ENCODE data around the gene LYZL4.

The LYZL4 gene

DNA sequence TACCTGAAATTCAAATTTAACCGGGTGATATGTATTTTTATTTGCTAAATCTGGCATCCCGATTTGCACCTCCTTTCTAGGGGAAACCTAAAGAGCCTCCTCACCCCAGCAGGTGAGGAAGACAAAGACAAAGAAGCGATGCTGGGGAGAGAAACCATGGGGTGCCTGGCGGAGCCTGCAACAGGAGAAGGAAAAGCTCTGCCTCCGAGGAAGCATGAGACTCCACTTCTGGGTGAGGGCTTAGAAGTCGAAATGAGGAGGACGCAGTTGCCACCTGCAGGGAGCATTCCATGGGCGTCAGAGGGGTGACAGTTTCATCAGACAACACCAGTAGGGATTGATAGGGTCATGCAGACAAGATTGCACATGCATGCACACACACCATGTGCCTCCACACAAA is 30.5 kb upstream of the LYZL4 start:
- TF ChIP-seq, protein P1, sequence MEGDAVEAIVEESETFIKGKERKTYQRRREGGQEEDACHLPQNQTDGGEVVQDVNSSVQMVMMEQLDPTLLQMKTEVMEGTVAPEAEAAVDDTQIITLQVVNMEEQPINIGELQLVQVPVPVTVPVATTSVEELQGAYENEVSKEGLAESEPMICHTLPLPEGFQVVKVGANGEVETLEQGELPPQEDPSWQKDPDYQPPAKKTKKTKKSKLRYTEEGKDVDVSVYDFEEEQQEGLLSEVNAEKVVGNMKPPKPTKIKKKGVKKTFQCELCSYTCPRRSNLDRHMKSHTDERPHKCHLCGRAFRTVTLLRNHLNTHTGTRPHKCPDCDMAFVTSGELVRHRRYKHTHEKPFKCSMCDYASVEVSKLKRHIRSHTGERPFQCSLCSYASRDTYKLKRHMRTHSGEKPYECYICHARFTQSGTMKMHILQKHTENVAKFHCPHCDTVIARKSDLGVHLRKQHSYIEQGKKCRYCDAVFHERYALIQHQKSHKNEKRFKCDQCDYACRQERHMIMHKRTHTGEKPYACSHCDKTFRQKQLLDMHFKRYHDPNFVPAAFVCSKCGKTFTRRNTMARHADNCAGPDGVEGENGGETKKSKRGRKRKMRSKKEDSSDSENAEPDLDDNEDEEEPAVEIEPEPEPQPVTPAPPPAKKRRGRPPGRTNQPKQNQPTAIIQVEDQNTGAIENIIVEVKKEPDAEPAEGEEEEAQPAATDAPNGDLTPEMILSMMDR (conservative IDR thresholded peaks at IDR 0.05; ENCODE audit: control insufficient read depth, insufficient read depth, low read depth, low read length): no peak
- no peak overlapping the region for H3K4me3 ChIP-seq (ENCODE audit: control insufficient read depth, low read depth, low read length)
- no peak for DNase-seq (ENCODE audit: low read depth)

DNA sequence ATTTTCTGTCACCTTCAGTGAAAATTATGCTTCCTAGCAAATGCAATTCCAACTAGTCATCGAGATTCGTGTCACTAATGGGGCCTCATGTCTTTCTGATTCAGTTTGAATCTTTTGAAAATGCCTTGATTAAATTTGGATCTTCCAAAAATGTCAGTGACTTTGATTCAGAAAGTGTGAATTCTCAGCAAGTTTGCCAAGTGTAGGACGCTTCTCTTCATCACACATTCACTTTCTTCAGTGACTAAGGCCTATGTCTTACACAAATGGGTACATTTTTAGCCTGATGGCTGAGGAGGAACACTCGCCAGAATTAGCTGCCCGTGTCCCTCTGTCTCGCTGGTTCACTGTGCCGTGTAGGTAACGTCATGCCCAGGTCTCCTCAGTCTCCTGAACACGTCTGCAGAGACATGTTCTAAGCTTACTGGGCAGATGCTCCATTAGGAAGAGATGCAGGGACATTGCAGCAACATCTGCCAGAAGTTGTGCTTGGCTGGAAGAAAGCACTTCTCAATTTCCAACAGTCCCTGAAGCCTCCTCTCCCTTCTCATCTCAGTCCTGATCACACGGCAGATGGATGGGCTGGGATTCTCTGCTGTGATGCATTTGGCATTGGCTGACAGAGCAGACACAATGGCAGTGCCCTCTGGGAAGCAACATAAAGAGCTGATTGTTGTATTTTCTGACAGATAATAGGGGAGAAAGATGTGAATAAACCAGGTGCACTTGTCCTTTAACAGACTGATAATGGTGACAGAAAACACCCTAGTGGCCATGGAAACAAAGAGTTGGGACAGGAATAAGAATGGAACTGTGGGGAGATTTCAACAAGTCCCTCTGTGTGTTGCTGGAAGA is 29.1 kb upstream of the LYZL4 start:
- TF ChIP-seq, protein P1 (conservative IDR thresholded peaks at IDR 0.05; ENCODE audit: control insufficient read depth, insufficient read depth, low read depth, low read length): no peak
- DNase-seq (ENCODE audit: low read depth): no peak
- H3K4me3 ChIP-seq (ENCODE audit: control insufficient read depth, low read depth, low read length): no peak overlapping the region

DNA sequence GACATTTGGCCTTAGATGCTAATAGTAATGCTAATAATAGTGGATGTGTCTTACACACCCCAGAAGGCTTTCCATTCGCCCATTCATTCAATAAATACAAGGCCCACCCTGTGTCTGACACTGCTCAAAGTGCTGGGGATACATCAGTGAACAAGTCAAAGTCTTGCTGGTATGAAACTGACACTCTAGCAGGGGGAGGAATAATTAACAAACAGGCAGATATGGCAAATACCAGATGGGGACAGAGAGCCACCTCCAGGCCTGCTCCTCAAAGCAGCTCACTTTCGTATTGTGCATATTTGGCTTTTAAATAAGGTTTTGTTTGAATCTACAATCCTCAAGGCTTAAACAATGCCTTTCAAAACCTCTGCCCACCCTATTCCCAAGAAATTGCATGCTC is 28.3 kb upstream of the LYZL4 start:
- TF ChIP-seq, protein P1 (conservative IDR thresholded peaks at IDR 0.05; ENCODE audit: control insufficient read depth, insufficient read depth, low read depth, low read length): no peak
- no peak for DNase-seq (ENCODE audit: low read depth)
- H3K4me3 ChIP-seq (ENCODE audit: control insufficient read depth, low read depth, low read length): no peak overlapping the region

DNA sequence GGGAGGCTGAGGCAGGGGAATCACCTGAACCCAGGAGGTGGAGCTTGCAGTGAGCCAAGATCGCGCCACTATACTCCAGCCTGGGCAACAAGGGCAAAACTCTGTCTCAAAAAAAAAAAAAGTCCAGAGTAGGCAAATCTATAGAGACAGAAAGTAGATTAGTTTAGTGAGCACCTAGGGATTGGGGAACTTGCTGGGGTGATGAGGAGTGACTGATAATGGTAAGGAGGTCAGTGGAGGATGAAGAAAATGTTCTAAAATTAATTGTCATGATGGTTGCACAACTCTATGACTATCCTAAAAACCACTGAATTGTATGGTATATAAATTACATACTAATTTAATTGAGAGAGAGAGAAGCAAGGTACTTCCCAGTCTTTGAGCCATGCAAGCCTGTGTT is 27.8 kb upstream of the LYZL4 start:
- TF ChIP-seq, protein P1 (conservative IDR thresholded peaks at IDR 0.05; ENCODE audit: control insufficient read depth, insufficient read depth, low read depth, low read length): no peak
- H3K4me3 ChIP-seq (ENCODE audit: control insufficient read depth, low read depth, low read length): no peak overlapping the region
- no peak for DNase-seq (ENCODE audit: low read depth)

DNA sequence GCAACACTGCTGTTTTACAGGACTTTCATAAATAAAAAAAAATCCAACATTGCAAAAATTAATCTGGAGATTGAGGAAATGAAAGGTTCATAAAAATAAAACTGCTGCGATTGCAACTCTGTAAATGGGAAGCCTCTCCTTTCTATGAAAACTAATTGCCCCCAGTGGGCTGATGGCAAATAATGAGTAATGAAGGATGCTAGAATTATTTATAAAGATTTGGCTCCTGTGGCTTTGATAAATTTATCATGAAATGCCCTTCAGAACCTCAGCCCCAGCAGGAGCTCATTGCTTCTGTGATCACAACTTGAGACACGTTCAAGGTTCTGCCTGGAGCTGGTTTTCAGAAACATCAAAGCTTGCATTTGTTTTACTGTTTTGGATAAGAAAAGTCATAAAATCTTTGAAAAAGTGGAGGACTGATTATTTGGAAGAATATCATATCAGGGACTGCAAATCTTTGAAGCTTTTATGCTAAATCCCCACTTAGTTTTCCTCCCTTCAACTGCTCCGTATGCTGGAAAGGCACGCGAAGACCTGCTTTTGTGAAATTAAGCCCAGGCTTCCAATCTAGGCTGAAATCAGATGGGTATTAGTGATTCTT is 24.5 kb upstream of the LYZL4 start:
- TF ChIP-seq, protein P1 (conservative IDR thresholded peaks at IDR 0.05; ENCODE audit: control insufficient read depth, insufficient read depth, low read depth, low read length): no peak
- DNase-seq (ENCODE audit: low read depth): no peak
- H3K4me3 ChIP-seq (ENCODE audit: control insufficient read depth, low read depth, low read length): no peak overlapping the region

DNA sequence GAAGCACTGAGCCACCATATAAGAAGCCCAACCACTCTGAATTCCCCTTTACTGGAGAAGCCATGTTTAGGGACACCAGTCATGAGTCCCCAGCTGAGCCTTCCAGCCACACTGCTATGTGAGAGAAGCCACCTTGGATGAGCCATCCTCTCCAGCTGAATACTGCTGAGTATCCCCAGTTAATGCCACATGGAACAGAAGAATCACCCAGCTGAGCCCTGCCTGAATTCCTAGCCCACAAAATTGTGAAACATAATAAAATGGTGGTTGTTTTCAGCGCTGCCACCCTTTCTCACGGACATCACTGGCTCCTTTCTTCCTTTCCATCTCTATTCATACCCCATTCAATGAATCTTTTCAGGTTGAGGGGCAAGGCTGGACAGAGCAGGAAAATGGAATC is 22.1 kb upstream of the LYZL4 start:
- TF ChIP-seq, protein P1 (conservative IDR thresholded peaks at IDR 0.05; ENCODE audit: control insufficient read depth, insufficient read depth, low read depth, low read length): no peak
- DNase-seq (ENCODE audit: low read depth): no peak
- H3K4me3 ChIP-seq (ENCODE audit: control insufficient read depth, low read depth, low read length): no peak overlapping the region
